ENCODE results near the gene ZP1. TPM values are rescaled to one million over a fixed set of nuclear protein-coding genes. Genes with fewer than 3 reads are reported as not detected.

The ZP1 gene
- total RNA-seq, 3 donors from 2014 or later = 0.32 to 0.73 TPM; not detected in 1

DNA sequence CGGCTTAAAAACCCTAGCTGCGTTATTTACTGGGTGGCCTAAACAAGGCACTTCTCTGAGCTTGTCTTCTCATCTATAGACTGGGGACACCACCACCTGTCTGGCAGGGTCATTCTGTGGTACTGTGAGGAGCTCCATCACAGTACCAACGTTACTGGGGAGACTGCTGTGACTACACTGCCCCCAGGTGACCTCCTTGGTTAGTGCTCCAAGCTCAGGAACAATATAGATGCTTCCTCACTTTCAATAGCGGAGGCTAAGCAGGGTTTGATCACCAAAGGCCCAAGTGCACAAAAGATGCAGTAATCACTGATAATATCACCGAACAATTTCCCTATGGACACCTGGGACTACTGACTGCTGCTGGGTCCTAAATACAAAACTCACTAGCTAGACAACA, 20.2 kb downstream of the ZP1 start:
- Histone ChIP-seq H3K27ac (no peak overlapping the region), H3K9me3 (no peaks in the 10 kb centered on the region), H3K36me3 (no peaks in the 10 kb centered on the region), H3K4me1 (no peaks in the 10 kb centered on the region), H3K27me3 (no peaks in the 10 kb centered on the region), H3K4me3 (no peak overlapping the region)
- intact Hi-C loops (cut with DNase I; ENCODE audit: low total_unique reads) = no loop called here
- TF ChIP-seq POLR2AphosphoS5 (IDR thresholded peaks at IDR 0.05) = no peak
- TF ChIP-seq, protein P1, sequence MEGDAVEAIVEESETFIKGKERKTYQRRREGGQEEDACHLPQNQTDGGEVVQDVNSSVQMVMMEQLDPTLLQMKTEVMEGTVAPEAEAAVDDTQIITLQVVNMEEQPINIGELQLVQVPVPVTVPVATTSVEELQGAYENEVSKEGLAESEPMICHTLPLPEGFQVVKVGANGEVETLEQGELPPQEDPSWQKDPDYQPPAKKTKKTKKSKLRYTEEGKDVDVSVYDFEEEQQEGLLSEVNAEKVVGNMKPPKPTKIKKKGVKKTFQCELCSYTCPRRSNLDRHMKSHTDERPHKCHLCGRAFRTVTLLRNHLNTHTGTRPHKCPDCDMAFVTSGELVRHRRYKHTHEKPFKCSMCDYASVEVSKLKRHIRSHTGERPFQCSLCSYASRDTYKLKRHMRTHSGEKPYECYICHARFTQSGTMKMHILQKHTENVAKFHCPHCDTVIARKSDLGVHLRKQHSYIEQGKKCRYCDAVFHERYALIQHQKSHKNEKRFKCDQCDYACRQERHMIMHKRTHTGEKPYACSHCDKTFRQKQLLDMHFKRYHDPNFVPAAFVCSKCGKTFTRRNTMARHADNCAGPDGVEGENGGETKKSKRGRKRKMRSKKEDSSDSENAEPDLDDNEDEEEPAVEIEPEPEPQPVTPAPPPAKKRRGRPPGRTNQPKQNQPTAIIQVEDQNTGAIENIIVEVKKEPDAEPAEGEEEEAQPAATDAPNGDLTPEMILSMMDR (IDR thresholded peaks at IDR 0.05) = peak in 2 of 3 donors; percentile 26 to 44
- TF ChIP-seq POLR2A (IDR thresholded peaks at IDR 0.05) = no peak
- no peak for DNase-seq (ENCODE audit: low spot score in 2 of 2)

DNA sequence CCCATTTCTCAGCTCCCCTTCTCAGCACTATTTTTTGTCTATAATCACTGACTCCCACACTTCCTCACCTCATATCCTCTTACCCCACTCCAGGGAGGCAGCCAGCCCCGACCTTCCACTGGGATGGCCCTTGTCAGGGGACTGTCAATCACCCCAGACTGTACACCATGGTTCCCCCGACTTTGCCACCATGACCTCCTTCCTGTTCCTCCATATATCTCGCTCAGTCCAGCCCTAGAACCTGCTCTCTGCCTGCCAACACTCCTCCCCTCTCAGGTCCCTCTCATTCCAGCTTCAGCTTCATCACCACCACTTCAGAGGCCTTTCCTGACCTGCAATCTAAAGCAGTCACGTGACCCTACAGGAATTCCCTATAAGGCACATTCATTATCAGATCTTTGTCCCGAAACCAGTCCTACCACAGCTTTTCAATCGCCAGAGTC, 22.5 kb downstream of the ZP1 start:
- H3K27ac ChIP-seq = no peak overlapping the region
- H3K27me3 ChIP-seq = no peaks in the 10 kb centered on the region
- TF ChIP-seq POLR2AphosphoS5 (IDR thresholded peaks at IDR 0.05) (no peak), POLR2A (IDR thresholded peaks at IDR 0.05) (no peak)
- TF ChIP-seq, protein P1 (IDR thresholded peaks at IDR 0.05) = no peak
- H3K36me3 ChIP-seq = no peaks in the 10 kb centered on the region
- no peaks in the 10 kb centered on the region for H3K4me1 ChIP-seq
- H3K9me3 ChIP-seq = no peaks in the 10 kb centered on the region
- no peak overlapping the region for H3K4me3 ChIP-seq
- no peak for DNase-seq (ENCODE audit: low spot score in 2 of 2)
- intact Hi-C loops (cut with DNase I; ENCODE audit: low total_unique reads) = no loop called here

DNA sequence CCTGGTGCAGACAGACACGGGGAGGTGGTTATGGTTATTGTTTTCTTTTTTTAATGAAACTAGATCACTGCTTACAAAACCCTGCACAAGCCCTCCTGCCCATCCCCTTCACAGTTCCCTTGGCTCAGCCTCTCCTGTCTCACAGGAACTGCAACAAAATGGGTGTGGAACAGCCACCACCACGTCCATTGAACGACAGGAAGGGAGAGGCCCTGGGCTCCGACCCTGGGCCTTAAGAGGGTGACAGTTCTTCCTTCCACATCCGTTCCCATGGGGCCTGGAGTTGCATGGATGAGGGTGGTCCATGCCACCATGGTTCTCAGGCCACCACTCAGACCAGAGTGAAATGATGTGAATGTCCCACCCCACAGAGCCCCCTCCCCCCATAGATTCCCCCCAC, 23.4 kb downstream of the ZP1 start:
- Histone ChIP-seq H3K4me3 (no peak overlapping the region), H3K36me3 (no peaks in the 10 kb centered on the region), H3K9me3 (no peaks in the 10 kb centered on the region), H3K27ac (no peak overlapping the region), H3K27me3 (no peaks in the 10 kb centered on the region), H3K4me1 (no peaks in the 10 kb centered on the region)
- intact Hi-C loops (cut with DNase I; ENCODE audit: low total_unique reads) = no loop called here
- TF ChIP-seq, protein P1 (IDR thresholded peaks at IDR 0.05) = no peak
- TF ChIP-seq POLR2A (IDR thresholded peaks at IDR 0.05) (no peak), POLR2AphosphoS5 (IDR thresholded peaks at IDR 0.05) (no peak)
- DNase-seq (ENCODE audit: low spot score in 2 of 2) = no peak

DNA sequence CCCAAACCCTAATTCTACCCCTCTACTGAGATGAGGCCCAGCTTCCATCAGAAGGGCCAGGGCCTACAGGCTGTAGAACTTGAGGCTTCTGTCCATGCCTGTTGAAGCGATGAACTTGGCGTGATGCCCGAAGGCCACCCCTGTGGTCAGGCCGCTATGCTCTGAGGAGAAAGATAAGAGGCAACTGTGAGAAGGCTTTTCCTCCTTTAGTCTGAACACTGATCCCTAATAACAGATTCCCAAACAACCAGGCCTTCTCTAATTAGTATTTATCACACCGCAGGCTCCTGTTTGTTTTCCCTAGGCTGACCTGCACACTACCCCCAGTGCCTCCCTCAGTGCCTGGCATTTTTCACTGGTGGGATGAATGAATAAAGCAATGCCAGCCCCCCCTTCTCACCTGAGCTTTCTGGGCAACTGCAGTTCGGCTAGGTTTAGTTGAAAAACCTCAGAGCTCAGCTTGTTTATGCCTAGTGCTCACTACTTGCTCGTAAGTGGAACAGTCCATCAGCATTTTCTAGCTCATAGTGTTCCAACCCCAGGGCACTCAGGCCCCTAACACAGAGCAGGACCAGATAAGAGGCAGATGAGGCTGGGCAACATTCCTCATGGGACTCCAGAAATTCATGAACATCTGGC, 23.9 kb downstream of the ZP1 start:
- TF ChIP-seq, protein P1 (IDR thresholded peaks at IDR 0.05) = no peak
- no peak for TF ChIP-seq POLR2A (IDR thresholded peaks at IDR 0.05)
- no peak for TF ChIP-seq POLR2AphosphoS5 (IDR thresholded peaks at IDR 0.05)
- Histone ChIP-seq H3K4me1 (no peaks in the 10 kb centered on the region), H3K9me3 (no peaks in the 10 kb centered on the region), H3K27me3 (no peaks in the 10 kb centered on the region), H3K4me3 (no peak overlapping the region), H3K27ac (no peak overlapping the region), H3K36me3 (no peaks in the 10 kb centered on the region)
- DNase-seq (ENCODE audit: low spot score in 2 of 2) = no peak
- intact Hi-C loops (cut with DNase I; ENCODE audit: low total_unique reads) = no loop called here

DNA sequence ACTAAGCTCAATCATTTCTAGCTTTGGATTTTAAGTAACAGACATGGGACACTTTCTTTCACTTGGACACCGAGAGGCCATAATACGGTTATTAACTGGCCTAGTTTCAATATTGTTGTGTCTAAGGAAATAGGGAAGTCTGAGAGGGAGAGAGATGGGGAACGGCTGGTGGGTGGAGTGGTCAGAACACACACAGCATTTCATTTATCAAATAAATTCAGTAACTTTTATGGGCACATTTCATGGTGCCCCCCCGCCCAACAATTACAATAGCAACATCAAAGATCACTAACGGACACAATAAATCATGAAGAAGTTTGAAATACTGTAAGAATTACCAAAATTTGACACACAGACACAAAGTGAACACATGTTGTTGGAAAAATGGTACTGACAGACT, 28.3 kb downstream of the ZP1 start:
- intact Hi-C loops (cut with DNase I; ENCODE audit: low total_unique reads) = no loop called here
- Histone ChIP-seq H3K4me3 (no peak overlapping the region), H3K27me3 (no peaks in the 10 kb centered on the region), H3K9me3 (no peaks in the 10 kb centered on the region), H3K36me3 (peaks cover 19% of the 10 kb centered on the region), H3K27ac (no peak overlapping the region), H3K4me1 (no peaks in the 10 kb centered on the region)
- DNase-seq (ENCODE audit: low spot score in 2 of 2) = no peak
- TF ChIP-seq POLR2A (IDR thresholded peaks at IDR 0.05) (no peak), POLR2AphosphoS5 (IDR thresholded peaks at IDR 0.05) (no peak)
- TF ChIP-seq, protein P1 (IDR thresholded peaks at IDR 0.05) = no peak

Data from breast epithelium (tissue), 4 donors.